A673 (cell line): ENCODE measurements around the gene SPATS2L. TPM values are rescaled to one million over a fixed set of nuclear protein-coding genes. Genes with fewer than 3 reads are reported as not detected.

Experiments
- BruUV-seq: library from RNA; stranded (reverse); fragments of 400-500 nt; replicated peaks from 2 replicates; lab custom pipeline; 2021; lab: Mats Ljungman, UMichigan
- CTCF ChIA-PET: fragments of 300-600 bp; sonication (Branson Sonifier 250); formaldehyde crosslinking; loops from one replicate; lab custom pipeline; 2022; ENCODE audit warnings: antibody characterized with exemption; lab: Charles Lee
- POLR2A ChIA-PET: fragments of 300-600 bp; sonication (Branson Sonifier 250); formaldehyde crosslinking; loops from one replicate; lab custom pipeline; 2022; ENCODE audit warnings: antibody characterized with exemption; ENCODE audit not compliant: low non-redundant PET; lab: Charles Lee
- DNase-seq: peaks from one replicate; pipeline ENCODE4 v3.0.0-alpha.2; 2015; ENCODE audit warnings: low spot score
- H3K27ac ChIP-seq: fragments of 200-600 bp; sonication (generic); 2 replicates; pipeline ENCODE4 v1.5.1; 2016; ENCODE audit warnings: mixed run types, low read depth, mild to moderate bottlenecking, mixed read lengths, antibody characterized with exemption, low read length; ENCODE audit not compliant: poor library complexity, severe bottlenecking
- H3K27me3 ChIP-seq: fragments of 200-600 bp; sonication (generic); replicated peaks from 2 replicates; pipeline ENCODE4 v1.6.1; 2017; ENCODE audit warnings: mixed run types, low read depth, mild to moderate bottlenecking, mixed read lengths, antibody characterized with exemption, low read length; ENCODE audit not compliant: insufficient read depth, poor library complexity
- H3K36me3 ChIP-seq: fragments of 200-600 bp; sonication (generic); 2 replicates; pipeline ENCODE4 v1.6.1; 2016; ENCODE audit warnings: mixed run types, mild to moderate bottlenecking, mixed read lengths, antibody characterized with exemption, low read length; ENCODE audit not compliant: insufficient read depth, poor library complexity, severe bottlenecking
- H3K4me1 ChIP-seq: fragments of 200-600 bp; sonication (generic); 2 replicates; pipeline ENCODE4 v1.6.1; 2017; ENCODE audit warnings: mixed run types, mild to moderate bottlenecking, mixed read lengths, antibody characterized with exemption, low read length; ENCODE audit not compliant: insufficient read depth, poor library complexity, severe bottlenecking
- H3K4me3 ChIP-seq: fragments of 200-600 bp; sonication (generic); 2 replicates; pipeline ENCODE4 v1.5.1; 2016; ENCODE audit warnings: low read depth, mixed run types, mild to moderate bottlenecking, mixed read lengths, low read length; ENCODE audit not compliant: poor library complexity, severe bottlenecking
- H3K9me3 ChIP-seq: fragments of 200-600 bp; sonication (generic); 2 replicates; pipeline ENCODE4 v1.6.1; 2016; ENCODE audit warnings: mixed run types, low read depth, mild to moderate bottlenecking, mixed read lengths, antibody characterized with exemption, low read length; ENCODE audit not compliant: poor library complexity, severe bottlenecking
- EZH2 ChIP-seq: fragments of 200-600 bp; sonication (generic); IDR thresholded peaks from 2 replicates; pipeline ENCODE4 v1.6.1; 2017; ENCODE audit warnings: borderline replicate concordance, low read depth, mild to moderate bottlenecking, mixed read lengths, antibody characterized with exemption, low read length; ENCODE audit not compliant: poor library complexity, severe bottlenecking
- intact Hi-C: fragments of 100-400 bp; cut with micrococcal nuclease; formaldehyde crosslinking; loops from one replicate; pipeline ENCODE4 v1.10.0; 2022; ENCODE audit not compliant: unreplicated experiment
- total RNA-seq: library from RNA; stranded (reverse); gene quantifications from 2 replicates; pipeline ENCODE4 v1.2.3, GENCODE V29; 2021
- TF ChIP-seq, protein P1 (sequence below): fragments of 300-800, 200-600 bp; sonication (generic); conservative IDR thresholded peaks from 2 replicates; pipeline ENCODE4 v1.5.1; 2017; ENCODE audit warnings: low read depth, mild to moderate bottlenecking, antibody characterized with exemption, low read length, moderate library complexity, mixed read lengths

The SPATS2L gene
- total RNA-seq, 1 experiment from 2014 or later = 10.0 TPM

DNA sequence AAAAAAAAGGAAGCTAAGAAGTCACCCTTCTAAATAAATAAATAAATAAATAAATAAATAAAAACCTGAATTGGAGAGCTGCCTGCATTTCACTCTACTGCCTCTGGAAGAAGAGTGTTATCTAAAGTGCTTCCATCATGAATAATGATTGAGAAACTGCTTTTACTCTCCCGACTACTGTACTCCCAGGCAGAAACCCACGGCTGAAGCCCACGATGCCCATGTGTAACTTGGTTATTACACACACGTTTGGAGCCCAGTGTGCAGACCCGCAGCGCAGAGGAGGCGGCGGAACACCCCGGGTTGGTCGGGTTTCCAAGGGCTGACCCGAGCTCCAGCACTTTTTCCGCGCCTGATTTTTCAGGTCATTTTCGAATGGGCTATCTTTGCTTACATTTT lies 697 bp upstream of the SPATS2L start:
- ChIA-PET CTCF (interaction anchor here (0.6 kb wide), 1 partner anchor 314 kb away, joined by 3 read pairs; no protein-coding TSS in a partner anchor), POLR2A (interaction anchor here (0.5 to 0.6 kb wide), 2 partner anchors 9 to 48 kb away, joined by 6 to 8 read pairs; no protein-coding TSS in a partner anchor)
- Histone ChIP-seq H3K27me3 (peaks cover 11% of the 10 kb centered on the region), H3K9me3 (no peaks in the 10 kb centered on the region), H3K4me1 (peaks cover 10% of the 10 kb centered on the region), H3K4me3 (peak overlapping the region; percentile 59), H3K36me3 (no peaks in the 10 kb centered on the region), H3K27ac (no peak overlapping the region)
- peak; percentile 43 for DNase-seq
- BruUV-seq = no TSS peak
- TF ChIP-seq EZH2 = no peak
- TF ChIP-seq, protein P1, sequence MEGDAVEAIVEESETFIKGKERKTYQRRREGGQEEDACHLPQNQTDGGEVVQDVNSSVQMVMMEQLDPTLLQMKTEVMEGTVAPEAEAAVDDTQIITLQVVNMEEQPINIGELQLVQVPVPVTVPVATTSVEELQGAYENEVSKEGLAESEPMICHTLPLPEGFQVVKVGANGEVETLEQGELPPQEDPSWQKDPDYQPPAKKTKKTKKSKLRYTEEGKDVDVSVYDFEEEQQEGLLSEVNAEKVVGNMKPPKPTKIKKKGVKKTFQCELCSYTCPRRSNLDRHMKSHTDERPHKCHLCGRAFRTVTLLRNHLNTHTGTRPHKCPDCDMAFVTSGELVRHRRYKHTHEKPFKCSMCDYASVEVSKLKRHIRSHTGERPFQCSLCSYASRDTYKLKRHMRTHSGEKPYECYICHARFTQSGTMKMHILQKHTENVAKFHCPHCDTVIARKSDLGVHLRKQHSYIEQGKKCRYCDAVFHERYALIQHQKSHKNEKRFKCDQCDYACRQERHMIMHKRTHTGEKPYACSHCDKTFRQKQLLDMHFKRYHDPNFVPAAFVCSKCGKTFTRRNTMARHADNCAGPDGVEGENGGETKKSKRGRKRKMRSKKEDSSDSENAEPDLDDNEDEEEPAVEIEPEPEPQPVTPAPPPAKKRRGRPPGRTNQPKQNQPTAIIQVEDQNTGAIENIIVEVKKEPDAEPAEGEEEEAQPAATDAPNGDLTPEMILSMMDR = no peak
- intact Hi-C loops = loop anchor here (5.0 kb wide), 2 partner anchors 177 to 323 kb away; no protein-coding TSS in a partner anchor

DNA sequence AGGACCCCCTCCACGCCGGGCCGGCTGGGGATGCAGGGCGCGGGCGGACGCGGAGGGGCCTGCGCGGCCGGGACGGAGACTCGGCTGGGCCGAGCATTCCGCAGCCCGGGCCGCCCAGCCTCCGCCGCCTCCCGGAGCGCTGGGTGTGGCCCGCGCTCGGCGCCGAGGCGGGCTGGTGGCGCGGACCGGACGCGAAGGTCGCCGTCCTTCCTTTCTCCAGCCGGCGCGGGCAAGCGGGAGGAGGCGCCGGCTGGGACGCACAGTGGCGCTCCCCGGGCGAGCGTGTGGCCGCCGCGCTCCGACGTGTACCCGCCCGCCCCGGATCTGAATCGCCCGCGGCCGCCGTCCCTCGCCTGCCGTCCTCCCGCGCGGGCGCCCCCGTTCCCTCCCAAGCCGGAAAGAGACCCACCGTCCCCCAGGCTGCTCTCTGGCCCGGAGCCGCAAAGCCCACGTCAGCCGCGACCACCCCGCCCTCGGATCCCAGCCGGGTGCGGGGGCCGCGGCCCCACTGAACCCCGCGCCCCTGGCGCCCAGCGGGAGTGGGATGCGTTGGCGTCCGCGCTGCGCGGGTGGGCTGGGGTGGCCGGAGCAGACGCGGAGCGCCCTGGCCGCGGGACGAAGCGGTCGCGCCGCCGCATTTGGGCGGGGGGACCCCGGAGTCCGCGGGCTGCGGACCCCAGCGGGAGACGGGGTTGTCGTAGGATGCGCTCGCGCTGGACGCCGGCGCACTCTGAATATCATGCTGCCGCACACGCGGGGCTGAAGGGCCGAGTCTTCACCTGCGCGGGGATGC lies 634 bp downstream of the SPATS2L start:
- no TSS peak for BruUV-seq
- H3K4me3 ChIP-seq = peak overlapping the region; percentile 59
- DNase-seq = peak; percentile 38
- H3K36me3 ChIP-seq = no peaks in the 10 kb centered on the region
- POLR2A ChIA-PET = no interaction called here
- peaks cover 10% of the 10 kb centered on the region for H3K4me1 ChIP-seq
- peaks cover 11% of the 10 kb centered on the region for H3K27me3 ChIP-seq
- intact Hi-C loops = loop anchor here (5.0 kb wide), 2 partner anchors 175 to 325 kb away; no protein-coding TSS in a partner anchor
- H3K27ac ChIP-seq = no peak overlapping the region
- CTCF ChIA-PET = no interaction called here
- TF ChIP-seq EZH2 = no peak
- TF ChIP-seq, protein P1 = no peak
- no peaks in the 10 kb centered on the region for H3K9me3 ChIP-seq

DNA sequence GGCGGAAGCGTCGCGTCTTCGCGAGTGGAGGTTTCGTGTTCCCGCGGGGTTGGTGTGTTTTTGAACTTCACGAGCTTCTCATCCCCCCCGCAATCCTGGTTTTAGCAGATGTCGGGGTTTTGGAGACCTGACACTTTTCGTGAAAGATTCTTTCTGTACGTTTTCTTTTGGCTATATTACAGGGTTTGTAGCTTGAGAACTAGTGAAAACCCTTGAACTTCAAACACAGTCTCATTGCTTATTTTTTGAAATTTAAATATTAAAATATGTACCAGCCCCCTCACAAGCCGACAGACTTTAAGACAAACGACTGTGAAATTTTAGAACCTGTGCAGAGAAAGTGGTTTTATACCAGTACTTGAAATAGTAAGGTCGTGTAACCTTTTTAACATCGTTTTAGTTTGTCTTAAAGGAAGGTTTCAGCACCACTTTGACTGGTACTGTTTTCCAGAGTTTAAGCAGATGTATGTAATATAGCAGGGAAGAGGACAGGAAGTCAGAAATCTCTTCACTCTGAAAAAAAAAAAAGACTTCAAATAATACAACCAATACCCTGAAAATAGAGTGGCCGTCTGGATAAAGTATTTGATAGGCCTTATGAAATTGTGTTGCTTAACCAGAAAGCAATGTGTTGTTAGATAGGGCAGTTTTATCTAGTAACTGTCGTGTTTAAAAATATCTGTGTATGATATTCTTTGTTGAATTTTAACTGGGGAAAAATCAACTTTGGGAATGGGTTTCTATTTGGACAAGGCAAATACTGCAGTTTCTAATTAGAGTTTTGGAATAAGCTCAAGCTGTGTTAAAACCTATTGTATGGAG lies 1.4 kb downstream of the SPATS2L start:
- no TSS peak for BruUV-seq
- H3K9me3 ChIP-seq = no peaks in the 10 kb centered on the region
- H3K36me3 ChIP-seq = no peaks in the 10 kb centered on the region
- H3K4me3 ChIP-seq = peak overlapping the region; percentile 59
- ChIA-PET CTCF (no interaction called here), POLR2A (no interaction called here)
- no peak overlapping the region for H3K27ac ChIP-seq
- TF ChIP-seq, protein P1 = no peak
- no peak for TF ChIP-seq EZH2
- intact Hi-C loops = loop anchor here (5.0 kb wide), 2 partner anchors 174 to 326 kb away; no protein-coding TSS in a partner anchor
- peaks cover 10% of the 10 kb centered on the region for H3K4me1 ChIP-seq
- peaks cover 11% of the 10 kb centered on the region for H3K27me3 ChIP-seq
- DNase-seq = no peak
